Right ventricle myocardium inferior (tissue), 1 donor: ENCODE results near the gene NELL1. TPM values are rescaled to one million over a fixed set of nuclear protein-coding genes. Genes with fewer than 3 reads are reported as not detected.

ENCODE experiments used
- ATAC-seq: fragments of 200-7000 bp; cut with Tn5 transposase; one replicate; pipeline ENCODE4 v1.9.1; 2020; ENCODE audit warnings: mild to moderate bottlenecking, moderate library complexity
- DNase-seq: peaks from one replicate; pipeline ENCODE4 v3.0.0; 2021; ENCODE audit errors: missing footprints
- intact Hi-C: fragments of 100-400 bp; cut with DNase I; formaldehyde crosslinking; loops from one replicate; pipeline ENCODE4 v1.11.0; 2022
- total RNA-seq: library from RNA; stranded (reverse); fragmentation: NEBNext Ultra II Directional; extraction: Animal tissue kit (Norgen Biotek cat#: 25700); gene quantifications from one replicate; pipeline ENCODE4 v1.2.1, GENCODE V29; 2021
- donor health status: DM: no; HTN: yes; CAD: no; lungs with severe emphysema.

NELL1 gene
- total RNA-seq, 1 donor from 2014 or later: not detected

DNA sequence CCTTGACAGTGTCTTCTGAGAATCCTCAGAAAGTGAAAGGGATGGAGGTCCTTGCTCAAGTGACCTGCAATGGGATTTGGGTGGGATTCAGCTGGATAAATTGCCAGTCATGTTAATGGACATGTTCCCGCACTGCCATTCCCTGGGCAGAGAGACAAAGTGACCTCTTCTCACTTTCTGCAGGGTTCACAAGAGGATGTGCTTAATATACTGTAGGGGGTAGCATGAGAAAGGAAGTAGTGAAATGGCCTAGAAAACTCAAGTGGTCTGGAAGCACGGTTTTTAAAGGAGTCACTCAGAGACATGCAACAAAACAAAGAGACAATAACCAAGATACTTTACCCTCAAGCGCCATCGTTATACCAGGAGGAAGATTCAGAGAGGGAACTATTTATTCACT lies 70.2 kb downstream of the NELL1 start:
- ATAC-seq: no peak
- intact Hi-C loops: no loop called here
- DNase-seq: no peak

DNA sequence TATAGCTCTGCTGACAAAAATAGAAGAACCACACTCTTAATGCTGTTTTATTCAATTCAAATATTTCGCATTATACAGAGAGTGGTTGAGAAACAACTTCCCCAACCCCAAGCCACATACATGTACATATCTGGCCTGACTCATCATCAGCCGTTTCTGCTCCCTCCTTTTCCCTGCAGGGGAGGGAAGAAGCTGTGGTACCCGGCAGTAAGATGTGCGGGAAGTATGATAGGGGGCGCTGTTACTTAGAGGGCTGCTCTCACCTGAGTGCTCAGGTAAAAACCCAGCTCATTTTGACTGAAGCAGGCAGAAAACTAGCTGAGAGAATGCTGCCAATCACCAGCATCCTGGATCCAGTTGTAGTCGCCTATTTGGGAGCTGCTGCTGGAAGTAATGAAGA lies 85.5 kb downstream of the NELL1 start:
- ATAC-seq (no peak), DNase-seq (no peak)
- intact Hi-C loops: no loop called here

DNA sequence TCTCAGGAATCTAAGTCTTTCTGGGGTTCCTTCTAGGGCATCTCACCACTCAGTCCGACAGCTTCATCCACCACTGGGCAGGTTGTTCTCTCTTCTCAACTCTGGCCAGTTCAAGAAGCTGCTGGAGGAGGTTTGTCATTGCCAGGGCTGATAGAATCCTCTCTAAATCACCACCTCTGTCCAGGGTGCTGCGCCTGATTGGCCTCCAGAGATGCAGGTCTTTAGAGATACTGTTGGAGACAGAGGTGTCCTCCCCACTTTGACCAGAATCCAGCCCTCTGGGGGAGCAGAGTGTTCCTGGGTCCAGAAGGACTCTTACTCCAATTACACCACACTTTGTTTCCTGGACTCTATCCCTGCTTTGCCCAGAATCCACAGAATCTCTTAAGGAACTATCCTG lies 90.2 kb downstream of the NELL1 start:
- DNase-seq (no peak), ATAC-seq (no peak)
- intact Hi-C loops: no loop called here

DNA sequence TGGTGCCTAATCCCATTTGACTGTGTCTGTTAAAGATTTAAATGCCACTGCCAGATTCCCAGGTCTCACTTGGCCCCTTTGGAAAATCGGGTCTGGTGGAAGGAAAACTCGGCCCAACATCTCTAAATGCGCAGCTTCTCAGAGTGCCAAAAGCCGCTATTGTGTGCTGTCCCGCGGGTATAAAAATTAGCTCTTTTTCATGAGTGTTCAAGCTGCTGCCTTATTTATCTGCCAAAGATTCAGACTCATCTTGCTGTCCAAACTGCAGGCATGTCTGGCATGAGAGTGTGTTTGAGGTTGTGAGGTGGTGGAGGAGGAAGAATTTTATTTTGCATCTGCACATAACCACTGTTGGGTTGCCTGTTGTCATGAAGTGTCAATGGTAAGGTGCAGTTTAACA lies 91.4 kb downstream of the NELL1 start:
- ATAC-seq (no peak), DNase-seq (no peak)
- intact Hi-C loops: no loop called here

DNA sequence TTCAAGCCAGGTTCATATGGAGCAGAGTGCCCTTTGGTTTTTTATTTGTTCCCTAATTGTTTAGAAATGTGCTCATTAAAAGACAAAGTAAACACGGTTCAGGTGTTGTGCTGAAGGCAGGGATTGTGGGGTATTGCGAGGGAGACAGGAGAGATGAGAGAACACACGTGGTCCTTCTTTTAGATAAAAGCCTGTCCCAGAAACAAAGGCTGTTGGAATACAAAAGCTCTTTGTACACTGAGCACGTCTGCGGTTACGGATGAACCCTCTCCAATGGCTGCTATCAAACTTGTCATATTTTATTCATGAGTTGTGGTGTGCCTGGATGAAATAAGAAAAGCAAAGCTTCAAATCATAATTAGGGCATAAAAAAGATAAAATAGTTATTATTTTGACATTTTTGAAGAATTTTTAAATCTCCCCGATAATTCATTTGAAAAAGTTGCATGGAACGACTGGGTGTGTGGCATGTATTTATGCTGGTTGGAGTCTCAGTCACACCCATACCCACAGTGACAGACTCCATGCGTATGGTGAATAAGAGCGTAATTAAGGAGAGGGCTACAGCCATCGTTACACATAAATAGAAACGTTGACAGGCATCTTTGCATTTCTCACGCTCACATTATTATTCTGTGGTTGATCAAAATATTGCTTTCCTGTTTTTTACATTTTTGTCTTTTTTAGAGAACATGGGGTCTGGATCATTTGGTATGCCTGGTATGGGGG lies 92.9 kb downstream of the NELL1 start:
- no peak for ATAC-seq
- intact Hi-C loops: no loop called here
- no peak for DNase-seq

DNA sequence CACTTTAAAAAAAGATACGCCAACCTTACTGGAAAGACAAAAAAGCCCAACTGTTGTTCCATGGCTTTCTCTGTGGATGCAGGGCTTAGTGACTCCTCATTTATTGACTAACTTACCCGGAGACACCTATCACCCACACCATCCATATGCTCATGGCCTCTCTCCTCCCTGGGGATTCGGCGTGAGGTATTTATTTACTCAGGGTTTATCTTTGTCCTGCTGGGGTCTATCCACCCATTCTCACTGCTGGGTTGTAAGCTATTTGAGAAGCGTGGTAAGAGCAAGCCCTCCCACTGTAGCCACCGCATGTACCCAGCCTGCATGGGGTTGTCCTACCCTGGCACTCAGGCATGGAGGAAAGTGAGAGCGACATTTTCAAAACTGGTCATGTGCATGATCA lies 93.6 kb downstream of the NELL1 start:
- intact Hi-C loops: no loop called here
- ATAC-seq (no peak), DNase-seq (no peak)

DNA sequence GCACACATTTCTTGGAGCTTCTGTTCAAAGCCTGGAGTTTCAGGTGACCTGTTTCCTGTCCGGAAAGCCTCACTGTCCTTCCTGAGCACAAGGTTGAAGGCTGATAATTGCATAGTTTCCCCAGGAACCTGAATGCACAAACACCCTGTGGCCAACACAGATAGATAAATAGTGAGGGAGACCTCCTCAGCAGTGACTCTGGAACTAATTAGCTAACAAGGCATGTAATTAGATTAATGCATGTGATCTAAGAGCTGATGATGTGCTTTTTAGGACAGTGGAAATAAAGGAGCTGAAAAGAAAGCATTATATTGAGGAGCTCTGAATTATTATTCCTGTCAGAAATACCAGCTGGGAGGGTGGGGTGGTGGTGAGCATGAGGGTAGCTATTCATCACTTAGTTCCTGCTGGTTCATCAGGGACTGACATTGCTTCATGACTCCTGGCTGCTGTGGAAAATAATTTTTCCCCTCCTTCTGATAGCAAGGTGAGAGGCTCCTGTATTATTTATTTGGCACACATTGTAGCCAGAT lies 101.1 kb downstream of the NELL1 start:
- no peak for ATAC-seq
- DNase-seq: no peak
- intact Hi-C loops: no loop called here

DNA sequence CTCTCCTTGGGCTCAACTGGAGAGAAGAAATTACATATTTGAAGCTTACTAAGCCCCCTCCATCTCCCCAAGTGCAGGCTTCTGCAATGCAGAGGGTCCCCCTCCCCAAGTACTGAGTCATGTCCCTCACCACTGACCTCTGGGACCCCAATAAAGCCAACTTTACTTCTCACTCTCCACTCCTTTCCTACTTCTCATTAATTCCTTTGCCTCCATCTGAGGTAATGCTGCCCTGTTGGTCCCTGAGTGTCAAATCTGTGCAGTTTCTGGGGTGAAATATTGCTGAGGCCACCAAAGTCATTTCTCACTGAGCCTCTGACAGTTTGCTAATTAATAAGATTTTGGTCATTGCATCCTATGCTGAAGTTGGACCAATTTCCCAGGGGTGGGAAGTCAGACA lies 101.6 kb downstream of the NELL1 start:
- ATAC-seq (no peak), DNase-seq (no peak)
- intact Hi-C loops: no loop called here

DNA sequence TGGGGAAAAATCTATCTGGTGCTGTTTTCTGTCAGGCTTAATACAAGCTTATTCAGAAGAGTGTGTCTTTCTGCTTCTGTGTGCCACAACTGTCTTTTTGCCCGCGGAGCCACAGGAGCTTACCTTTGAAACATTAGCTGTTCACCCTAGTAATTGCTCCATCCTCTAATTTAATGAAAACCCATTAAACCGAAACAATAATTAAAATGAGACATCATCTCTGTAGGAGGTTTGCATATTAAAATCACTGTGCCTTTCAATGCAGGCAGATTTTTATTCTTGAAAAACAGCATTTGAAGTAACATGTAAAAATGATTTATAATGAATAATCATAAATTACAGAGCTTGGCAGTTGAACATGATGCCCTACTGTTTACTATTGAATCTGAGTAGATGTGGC lies 102.3 kb downstream of the NELL1 start:
- intact Hi-C loops: no loop called here
- DNase-seq (no peak), ATAC-seq (no peak)

DNA sequence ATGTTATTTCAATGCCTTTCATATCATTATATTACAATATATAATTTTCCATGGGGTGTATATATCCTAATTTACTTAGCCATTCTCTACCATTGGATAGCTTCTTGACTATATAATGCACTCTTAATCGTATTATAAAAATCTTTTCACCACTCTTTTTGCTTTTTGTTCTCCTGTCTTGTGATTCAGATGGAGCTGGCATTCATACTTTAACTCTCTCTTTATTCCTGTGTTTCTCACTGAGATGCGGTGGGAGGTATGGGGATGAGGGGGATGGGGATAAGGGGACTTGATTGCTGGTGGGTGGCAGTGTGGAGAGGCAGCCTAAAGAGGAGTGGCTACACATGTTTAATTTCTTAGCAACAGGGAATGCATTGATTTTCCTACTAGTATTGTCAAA lies 105.9 kb downstream of the NELL1 start:
- ATAC-seq (no peak), DNase-seq (no peak)
- intact Hi-C loops: no loop called here

DNA sequence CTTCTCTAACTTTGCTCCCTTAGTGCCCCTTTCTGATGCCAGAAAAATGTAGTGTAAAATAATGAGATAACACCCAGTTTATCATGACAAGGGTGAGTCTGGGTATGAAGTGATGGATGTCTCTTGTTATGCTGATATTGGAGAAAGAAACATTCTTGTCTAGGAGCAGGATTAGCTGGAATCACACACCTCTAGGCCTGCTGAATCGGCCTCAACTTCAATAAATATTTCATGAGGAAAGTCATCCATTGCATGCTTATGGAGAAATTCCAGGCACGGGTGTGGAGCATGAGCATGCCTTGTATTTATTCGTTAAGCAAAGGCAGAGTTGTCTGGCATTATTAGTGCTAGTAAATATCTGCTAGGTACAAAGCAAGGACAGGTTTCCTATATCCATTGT lies 113.4 kb downstream of the NELL1 start:
- intact Hi-C loops: no loop called here
- ATAC-seq (no peak), DNase-seq (no peak)

DNA sequence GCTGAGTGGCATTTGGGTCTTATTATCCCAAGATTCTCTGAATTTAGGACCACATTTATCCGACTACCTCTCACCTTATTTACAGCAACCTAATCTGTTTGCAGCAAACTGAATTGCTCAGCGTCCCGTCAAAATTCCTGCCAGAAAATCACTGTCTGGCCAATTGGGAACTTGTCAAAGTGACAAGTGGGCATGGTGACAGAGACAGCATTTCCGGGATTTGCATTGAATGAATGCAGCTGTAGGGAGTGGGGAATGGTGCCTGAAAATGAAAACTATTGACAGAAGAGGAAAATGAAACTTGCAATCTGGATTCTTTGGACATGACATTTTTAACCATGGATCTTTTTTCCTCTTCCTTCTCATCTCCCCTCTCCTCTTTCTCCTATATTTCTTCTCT lies 113.8 kb downstream of the NELL1 start:
- intact Hi-C loops: no loop called here
- DNase-seq: no peak

DNA sequence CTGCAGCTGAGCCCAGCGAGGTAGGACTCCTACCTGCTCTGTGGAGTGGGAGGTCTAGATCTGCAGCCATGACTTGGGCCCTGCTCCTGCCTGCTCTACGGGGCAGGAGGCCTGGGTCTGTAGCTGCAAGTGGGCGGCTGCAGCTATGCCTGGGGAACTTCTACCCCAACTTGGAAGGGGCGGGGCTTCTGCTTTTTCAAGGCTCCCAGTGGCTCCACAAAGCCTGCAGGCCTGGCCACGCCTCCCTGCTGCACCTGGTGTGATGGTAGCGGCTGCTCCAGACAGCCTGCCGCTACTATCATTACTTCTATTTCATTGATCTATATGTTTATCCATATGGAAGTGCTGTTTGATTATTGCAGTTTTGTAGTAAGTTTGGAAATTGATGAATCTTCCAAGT lies 121.2 kb downstream of the NELL1 start:
- no peak for DNase-seq
- no peak for ATAC-seq
- intact Hi-C loops: no loop called here

More for the DNA sequence above, 113.8 kb downstream of the NELL1 start:
- ATAC-seq: no peak

DNA sequence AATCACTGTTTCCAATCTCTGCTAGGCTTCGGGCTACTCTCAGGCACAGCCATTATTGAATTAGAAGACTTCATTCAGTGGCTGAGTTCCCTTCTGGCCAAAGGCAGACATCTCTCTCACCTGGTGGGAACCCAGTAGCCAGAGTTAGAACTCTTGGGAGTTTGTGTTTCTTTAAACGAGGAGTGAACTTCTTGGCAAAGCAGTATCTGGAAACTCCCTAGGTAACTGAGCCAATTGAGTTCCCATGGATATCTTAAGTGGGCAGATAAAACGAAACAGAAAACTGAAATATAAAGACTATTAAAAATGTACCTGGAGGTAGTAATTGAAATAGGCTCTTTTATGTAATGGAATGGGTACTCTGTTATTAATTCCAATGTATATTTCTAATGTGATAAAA lies 125.6 kb downstream of the NELL1 start:
- intact Hi-C loops: no loop called here
- no peak for DNase-seq
- no peak for ATAC-seq

DNA sequence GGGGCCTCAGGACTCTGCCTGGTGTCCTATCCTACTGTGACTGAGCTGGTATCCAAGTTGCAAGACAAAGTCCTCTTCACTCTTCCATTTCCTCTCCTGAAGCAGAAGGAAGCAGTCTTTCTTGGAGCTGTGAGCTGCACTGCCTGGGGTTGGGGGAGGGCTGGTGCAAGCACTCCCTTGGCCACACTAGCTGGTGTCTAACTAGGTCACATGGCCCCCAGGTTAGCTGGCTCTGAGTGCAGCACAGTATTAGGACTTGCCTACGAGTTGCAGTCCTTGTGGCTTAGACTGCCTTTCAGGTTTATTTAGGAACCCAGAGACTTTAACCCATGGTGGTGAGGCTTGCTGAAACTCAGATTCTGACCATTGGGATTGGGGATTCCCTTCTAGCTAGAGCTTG lies 138.9 kb downstream of the NELL1 start:
- no peak for ATAC-seq
- intact Hi-C loops: no loop called here
- DNase-seq: no peak

DNA sequence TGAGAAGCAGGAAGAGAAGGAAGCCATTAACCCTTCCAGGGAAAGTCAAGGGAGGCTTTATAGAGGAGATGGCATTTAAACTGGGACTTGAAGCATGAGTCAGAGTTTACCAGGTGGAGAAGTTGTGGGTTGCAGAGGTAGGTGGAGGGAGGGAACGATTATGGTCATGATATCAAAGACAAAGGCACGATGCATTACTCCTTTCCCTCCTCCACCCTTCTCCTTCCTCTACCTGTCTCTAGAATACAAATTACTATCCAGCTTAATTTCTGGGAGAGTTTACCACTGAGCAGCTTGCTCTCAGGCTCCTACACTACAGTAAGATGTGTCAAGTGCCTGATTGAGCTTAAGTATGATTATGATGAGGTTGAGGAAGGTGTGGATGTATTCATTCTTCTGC lies 151.7 kb downstream of the NELL1 start:
- ATAC-seq (no peak), DNase-seq (no peak)
- intact Hi-C loops: no loop called here

DNA sequence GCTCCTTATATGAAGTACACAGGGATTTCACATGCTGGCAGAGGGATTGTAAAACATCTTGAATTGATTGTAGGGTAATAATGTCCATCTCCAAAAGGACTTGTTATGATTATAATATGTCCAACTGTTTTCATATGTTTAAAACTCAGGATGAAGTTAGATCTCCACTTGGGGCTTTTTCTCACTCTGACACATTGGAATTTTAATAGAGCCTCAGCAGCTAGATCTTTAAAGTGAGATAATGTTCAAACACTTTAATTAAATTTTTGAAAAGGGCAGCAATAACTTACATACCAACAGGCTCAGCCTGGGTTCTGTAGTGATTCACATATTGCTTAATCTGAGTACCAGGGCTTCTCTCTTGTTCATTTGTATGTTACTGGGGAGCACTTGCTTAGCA lies 152.1 kb downstream of the NELL1 start:
- intact Hi-C loops: no loop called here
- ATAC-seq: no peak
- DNase-seq: no peak

DNA sequence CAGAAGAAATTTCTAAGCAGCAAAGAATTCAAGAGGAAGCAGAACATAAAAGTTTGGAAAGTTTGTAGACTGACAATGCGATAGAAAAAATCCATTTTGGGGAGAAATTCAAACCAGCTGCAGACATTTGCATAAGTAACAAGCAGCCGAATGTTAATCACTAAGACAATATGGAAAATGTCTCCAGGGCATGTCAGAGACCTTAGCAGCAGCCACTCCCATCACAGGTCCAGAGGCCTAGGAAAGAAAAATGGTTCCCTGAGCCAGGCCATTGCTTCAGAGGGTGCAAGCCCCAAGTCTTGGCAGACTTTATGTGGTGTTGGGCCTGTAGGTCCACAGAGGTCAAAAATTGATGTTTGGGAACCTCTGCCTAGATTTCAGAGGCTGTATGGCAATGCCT lies 155.4 kb downstream of the NELL1 start:
- intact Hi-C loops: no loop called here
- DNase-seq: no peak
- no peak for ATAC-seq

DNA sequence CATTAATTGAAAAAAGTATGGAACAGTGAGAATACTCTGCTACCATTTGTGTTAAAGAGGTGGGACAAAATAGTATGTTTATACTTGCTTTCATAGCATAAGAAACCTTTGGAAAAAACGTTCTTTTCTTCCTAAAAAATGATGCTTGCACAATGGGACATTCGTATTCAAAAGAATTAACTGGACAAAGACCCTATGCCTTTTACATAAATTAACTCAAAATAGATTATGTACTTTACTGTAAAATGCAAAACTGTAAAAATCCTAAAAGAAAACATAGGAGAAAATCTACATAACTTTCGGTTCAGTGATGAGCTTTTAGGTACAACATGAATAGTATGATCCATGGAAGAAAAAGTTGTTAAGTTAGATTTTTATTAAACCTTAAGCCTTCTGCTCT lies 166.2 kb downstream of the NELL1 start:
- ATAC-seq (no peak), DNase-seq (no peak)
- intact Hi-C loops: no loop called here

DNA sequence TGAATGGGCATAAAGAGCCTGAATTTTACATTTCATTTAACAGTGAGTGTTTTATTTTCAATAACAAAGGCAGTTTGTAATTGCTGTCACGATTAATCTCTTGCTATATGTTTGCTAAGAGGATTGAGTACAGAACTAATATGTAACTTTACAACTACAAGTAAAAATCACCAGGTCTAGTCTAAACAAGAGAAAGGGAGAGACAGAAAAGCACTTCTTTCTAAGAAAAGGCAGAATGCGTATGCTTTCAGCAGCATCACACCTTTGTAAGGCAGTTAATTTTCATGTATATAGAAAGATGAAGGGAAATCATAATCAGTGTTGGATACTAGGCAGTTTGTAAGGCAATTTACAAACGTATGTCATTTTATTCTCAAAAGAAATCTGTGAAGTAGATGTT lies 169.8 kb downstream of the NELL1 start:
- DNase-seq (no peak), ATAC-seq (no peak)
- intact Hi-C loops: no loop called here

DNA sequence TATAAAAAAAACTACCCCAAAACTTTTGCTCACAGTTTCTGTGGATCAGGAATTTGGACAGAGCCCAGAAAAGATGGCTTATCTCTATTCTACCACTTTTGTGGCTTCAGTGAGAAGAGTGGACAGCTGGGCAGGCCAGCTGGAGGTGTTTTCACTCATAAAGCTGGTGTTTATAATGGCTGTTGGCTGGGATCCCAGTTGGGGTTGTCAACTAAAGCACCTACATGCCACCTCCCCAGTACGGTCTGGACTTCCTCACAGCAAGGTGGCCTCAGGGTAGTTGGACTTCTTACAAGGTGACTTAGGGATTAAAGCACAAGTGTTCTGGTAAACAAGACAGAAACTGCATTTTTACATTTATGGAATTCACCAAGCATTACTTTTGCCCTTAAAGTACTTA lies 171.0 kb downstream of the NELL1 start:
- DNase-seq (no peak), ATAC-seq (no peak)
- intact Hi-C loops: no loop called here
